ENCODE measurements around the gene THBD. TPM values are rescaled to one million over a fixed set of nuclear protein-coding genes. Genes with fewer than 3 reads are reported as not detected.

The THBD gene
- total RNA-seq, 6 experiments from 2014 or later: 1.4 to 15.6 (median 4.9) TPM

GRCh38 chr20:23080521-23080920, 31.0 kb upstream of the THBD start:
- intact Hi-C loops (cut with DNase I): no loop called here
- Histone ChIP-seq H3K9me3 (no peaks in the 10 kb centered on the region), H3K4me1 (no peaks in the 10 kb centered on the region), H3K27ac (no peak overlapping the region), H3K36me3 (no peaks in the 10 kb centered on the region), H3K27me3 (no peaks in the 10 kb centered on the region), H3K4me3 (no peak overlapping the region)
- WGBS (ENCODE audit: insufficient coverage, low coverage, low lambda C conversion rate, missing lambda C conversion rate): 68% methylated on average over 9 of the region's 10 CpGs
- DNase-seq: no peak
- no peak for ATAC-seq
- TF ChIP-seq POLR2A (IDR thresholded peaks at IDR 0.05): no peak
- TF ChIP-seq CTCF (IDR thresholded peaks at IDR 0.05): no peak

GRCh38 chr20:23079926-23080325, 30.5 kb upstream of the THBD start:
- intact Hi-C loops (cut with DNase I): no loop called here
- DNase-seq: no peak
- 28% methylated on average over 2 of the region's 2 CpGs for WGBS (ENCODE audit: insufficient coverage, low coverage, low lambda C conversion rate, missing lambda C conversion rate)
- Histone ChIP-seq H3K4me3 (no peak overlapping the region), H3K9me3 (no peaks in the 10 kb centered on the region), H3K36me3 (no peaks in the 10 kb centered on the region), H3K27ac (no peak overlapping the region), H3K4me1 (no peaks in the 10 kb centered on the region), H3K27me3 (no peaks in the 10 kb centered on the region)
- ATAC-seq: no peak
- TF ChIP-seq POLR2A (IDR thresholded peaks at IDR 0.05) (no peak), CTCF (IDR thresholded peaks at IDR 0.05) (no peak)

GRCh38 chr20:23079016-23079351, 29.5 kb upstream of the THBD start:
- no peak overlapping the region for H3K4me3 ChIP-seq
- no peaks in the 10 kb centered on the region for H3K36me3 ChIP-seq
- 46% methylated on average over 4 of the region's 6 CpGs for WGBS (ENCODE audit: insufficient coverage, low coverage, low lambda C conversion rate, missing lambda C conversion rate)
- no peaks in the 10 kb centered on the region for H3K27me3 ChIP-seq
- no peaks in the 10 kb centered on the region for H3K4me1 ChIP-seq
- no peak for ATAC-seq
- intact Hi-C loops (cut with DNase I): no loop called here
- no peaks in the 10 kb centered on the region for H3K9me3 ChIP-seq
- no peak for DNase-seq
- H3K27ac ChIP-seq: no peak overlapping the region
- TF ChIP-seq POLR2A (IDR thresholded peaks at IDR 0.05) (no peak), CTCF (IDR thresholded peaks at IDR 0.05) (no peak)

- intact Hi-C loops (cut with DNase I): no loop called here
- no peak for TF ChIP-seq CTCF (IDR thresholded peaks at IDR 0.05)
- no peak for TF ChIP-seq POLR2A (IDR thresholded peaks at IDR 0.05)
- Histone ChIP-seq H3K36me3 (no peaks in the 10 kb centered on the region), H3K27ac (no peak overlapping the region), H3K4me1 (no peaks in the 10 kb centered on the region), H3K27me3 (no peaks in the 10 kb centered on the region), H3K9me3 (no peaks in the 10 kb centered on the region), H3K4me3 (no peak overlapping the region)
- DNase-seq: no peak
- 71% methylated on average over 5 of the region's 5 CpGs for WGBS (ENCODE audit: insufficient coverage, low coverage, low lambda C conversion rate, missing lambda C conversion rate)
- no peak for ATAC-seq
Measured at GRCh38 chr20:23078351-23079015, 29.0 kb upstream of the THBD start.

GRCh38 chr20:23077277-23077676, 27.8 kb upstream of the THBD start:
- intact Hi-C loops (cut with DNase I): no loop called here
- DNase-seq (no peak), ATAC-seq (no peak)
- no peaks in the 10 kb centered on the region for H3K36me3 ChIP-seq
- H3K4me1 ChIP-seq: no peaks in the 10 kb centered on the region
- 60% methylated on average over 1 of the region's 4 CpGs for WGBS (ENCODE audit: insufficient coverage, low coverage, low lambda C conversion rate, missing lambda C conversion rate)
- no peaks in the 10 kb centered on the region for H3K9me3 ChIP-seq
- no peaks in the 10 kb centered on the region for H3K27me3 ChIP-seq
- no peak for TF ChIP-seq POLR2A (IDR thresholded peaks at IDR 0.05)
- TF ChIP-seq CTCF (IDR thresholded peaks at IDR 0.05): no peak
- no peak overlapping the region for H3K27ac ChIP-seq
- H3K4me3 ChIP-seq: no peak overlapping the region

Measured in right lobe of liver (tissue), 6 donors.